ENCODE results near the gene PTPRN2.

GRCh38 chr7:157667261-157667660 is 920.4 kb downstream of the PTPRN2 start:
- TF ChIP-seq, protein P1, sequence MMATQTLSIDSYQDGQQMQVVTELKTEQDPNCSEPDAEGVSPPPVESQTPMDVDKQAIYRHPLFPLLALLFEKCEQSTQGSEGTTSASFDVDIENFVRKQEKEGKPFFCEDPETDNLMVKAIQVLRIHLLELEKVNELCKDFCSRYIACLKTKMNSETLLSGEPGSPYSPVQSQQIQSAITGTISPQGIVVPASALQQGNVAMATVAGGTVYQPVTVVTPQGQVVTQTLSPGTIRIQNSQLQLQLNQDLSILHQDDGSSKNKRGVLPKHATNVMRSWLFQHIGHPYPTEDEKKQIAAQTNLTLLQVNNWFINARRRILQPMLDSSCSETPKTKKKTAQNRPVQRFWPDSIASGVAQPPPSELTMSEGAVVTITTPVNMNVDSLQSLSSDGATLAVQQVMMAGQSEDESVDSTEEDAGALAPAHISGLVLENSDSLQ (IDR thresholded peaks at IDR 0.05), result no peak
- TF ChIP-seq NFRKB (IDR thresholded peaks at IDR 0.05) (no peak), FOXM1 (IDR thresholded peaks at IDR 0.05; ENCODE audit: borderline replicate concordance) (no peak), ELF4 (IDR thresholded peaks at IDR 0.05) (no peak), SUZ12 (IDR thresholded peaks at IDR 0.05) (no peak)
